Lower leg skin (tissue), 3 donors: ENCODE data around the gene SCD5.

Source experiments
- POLR2A ChIP-seq, 2 donors: fragments of 450-650 bp; IDR thresholded peaks; one replicate each; pipeline ENCODE4 v1.6.1; 2016 to 2017; ENCODE audit warnings: antibody characterized with exemption in 2 of 2, mild to moderate bottlenecking in 1 of 2, moderate library complexity in 1 of 2
- TF ChIP-seq, protein P1 (sequence below), 3 donors: fragments of 450-650 bp; IDR thresholded peaks; one replicate each; pipeline ENCODE4 v1.5.1; 2016; ENCODE audit warnings: antibody characterized with exemption in 3 of 3, mild to moderate bottlenecking in 3 of 3, moderate library complexity in 2 of 3

DNA sequence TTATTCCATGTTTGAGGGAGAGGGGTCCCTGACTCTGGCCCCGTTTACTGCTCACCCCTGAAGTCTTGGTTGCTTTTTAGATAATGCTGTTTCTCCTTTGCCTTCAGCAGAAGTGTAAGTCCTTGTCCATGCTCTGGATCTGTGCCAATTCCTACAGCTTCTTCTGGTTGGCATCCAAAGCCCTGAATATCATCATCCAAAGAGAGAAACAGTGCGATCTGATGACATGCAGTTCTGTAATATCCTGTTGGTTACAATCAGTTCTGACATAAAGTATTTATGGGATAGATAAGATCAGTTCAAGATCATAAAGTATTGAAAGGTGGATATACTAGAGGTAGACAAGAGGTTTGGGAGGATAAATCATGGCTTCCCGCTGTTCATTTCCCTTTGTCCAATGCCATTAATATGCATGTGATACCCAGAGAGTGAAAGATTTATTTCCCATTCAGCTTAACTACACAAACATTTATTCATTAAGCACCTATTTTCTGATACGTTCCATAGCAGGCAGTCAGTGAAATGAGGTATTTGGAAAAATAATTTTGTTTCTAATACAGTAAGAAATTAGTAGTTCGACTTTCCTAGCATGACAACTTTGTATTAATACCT lies 183.7 kb downstream of the SCD5 start:
- TF ChIP-seq POLR2A (IDR thresholded peaks at IDR 0.05), result no peak
- TF ChIP-seq, protein P1, sequence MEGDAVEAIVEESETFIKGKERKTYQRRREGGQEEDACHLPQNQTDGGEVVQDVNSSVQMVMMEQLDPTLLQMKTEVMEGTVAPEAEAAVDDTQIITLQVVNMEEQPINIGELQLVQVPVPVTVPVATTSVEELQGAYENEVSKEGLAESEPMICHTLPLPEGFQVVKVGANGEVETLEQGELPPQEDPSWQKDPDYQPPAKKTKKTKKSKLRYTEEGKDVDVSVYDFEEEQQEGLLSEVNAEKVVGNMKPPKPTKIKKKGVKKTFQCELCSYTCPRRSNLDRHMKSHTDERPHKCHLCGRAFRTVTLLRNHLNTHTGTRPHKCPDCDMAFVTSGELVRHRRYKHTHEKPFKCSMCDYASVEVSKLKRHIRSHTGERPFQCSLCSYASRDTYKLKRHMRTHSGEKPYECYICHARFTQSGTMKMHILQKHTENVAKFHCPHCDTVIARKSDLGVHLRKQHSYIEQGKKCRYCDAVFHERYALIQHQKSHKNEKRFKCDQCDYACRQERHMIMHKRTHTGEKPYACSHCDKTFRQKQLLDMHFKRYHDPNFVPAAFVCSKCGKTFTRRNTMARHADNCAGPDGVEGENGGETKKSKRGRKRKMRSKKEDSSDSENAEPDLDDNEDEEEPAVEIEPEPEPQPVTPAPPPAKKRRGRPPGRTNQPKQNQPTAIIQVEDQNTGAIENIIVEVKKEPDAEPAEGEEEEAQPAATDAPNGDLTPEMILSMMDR (IDR thresholded peaks at IDR 0.05), result no peak
